ENCODE data around the gene SLC44A3.

SLC44A3 gene

GRCh38 chr1:94875794-94876193, 55.6 kb downstream of the SLC44A3 start:
- DNase-seq: no peak

DNA sequence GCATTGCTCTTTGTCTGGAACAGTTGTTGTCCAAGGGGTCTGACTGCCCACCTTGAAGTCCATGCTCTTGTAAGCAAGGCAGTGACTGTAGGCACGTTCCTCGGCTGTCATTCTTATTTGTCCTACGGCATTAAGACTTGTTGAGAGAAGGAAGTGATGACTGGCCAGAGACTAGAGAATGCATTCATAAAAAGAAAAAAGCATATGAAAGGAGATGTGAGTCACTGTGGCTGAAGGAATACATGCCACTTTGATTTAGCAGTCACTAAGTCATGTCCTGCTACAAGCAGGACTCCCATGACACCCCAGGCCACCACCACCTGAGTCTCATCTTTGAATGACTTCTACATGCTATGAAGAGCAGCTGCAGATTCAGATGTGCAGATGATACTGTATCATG, 56.2 kb downstream of the SLC44A3 start:
- DNase-seq: no peak

DNA sequence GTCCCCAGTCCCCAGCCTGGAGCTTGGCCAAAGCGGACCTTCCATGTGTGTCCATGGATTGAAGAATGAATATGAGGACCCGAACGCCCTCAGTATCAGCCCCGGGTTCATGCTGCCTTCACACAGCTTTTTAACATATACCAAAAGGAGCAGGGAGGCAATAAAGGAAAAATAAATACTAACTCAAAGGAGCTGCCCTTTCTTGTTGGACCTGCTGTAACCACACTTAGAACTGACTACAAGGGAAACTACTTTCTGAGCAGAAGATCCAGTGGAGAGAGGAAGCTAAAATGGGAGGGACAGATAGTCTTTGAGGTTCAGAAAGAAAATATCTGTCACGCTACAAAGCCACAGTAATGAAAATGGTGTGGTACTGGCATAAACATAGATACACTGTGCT, 58.2 kb downstream of the SLC44A3 start:
- no peak for DNase-seq

DNA sequence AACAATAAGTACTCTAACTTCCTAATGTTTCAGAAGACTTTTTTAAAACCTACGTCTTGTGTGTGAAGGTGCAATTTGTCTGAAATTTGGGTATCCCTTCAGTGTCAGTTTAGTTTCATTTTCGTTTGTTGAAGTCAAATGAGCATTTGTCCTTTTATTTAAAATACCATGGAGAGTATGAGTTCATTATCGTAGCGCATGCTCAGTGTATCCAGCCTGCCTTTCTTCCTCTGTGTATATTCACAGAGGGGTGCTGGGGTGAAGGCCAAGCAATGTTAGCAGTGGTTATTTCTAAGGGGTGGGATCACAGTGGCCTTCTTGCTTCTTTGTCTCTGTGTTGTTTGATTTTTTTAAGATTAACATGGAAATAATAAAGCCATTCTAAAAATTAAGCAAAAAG, 63.5 kb downstream of the SLC44A3 start:
- DNase-seq: no peak

DNA sequence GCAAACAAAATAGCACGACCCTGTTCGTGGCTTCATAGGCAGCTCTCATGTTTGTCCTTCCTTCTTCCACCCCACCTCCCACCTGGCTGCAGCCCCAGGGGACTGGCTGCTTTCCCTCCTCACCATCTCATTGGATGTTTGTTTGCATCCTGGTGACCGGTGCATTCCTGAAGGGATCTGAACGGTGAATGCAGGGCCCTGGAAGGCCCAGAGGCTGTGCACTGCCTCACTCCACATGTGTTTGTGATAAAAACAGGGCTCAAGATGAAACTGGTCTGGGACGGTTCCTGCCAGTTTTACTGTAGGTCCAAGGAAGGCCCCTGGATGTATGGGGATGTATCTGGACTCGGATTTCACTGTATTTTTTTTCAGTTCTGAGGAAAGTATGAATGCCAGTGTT, 63.9 kb downstream of the SLC44A3 start:
- DNase-seq: peak; percentile 81

DNA sequence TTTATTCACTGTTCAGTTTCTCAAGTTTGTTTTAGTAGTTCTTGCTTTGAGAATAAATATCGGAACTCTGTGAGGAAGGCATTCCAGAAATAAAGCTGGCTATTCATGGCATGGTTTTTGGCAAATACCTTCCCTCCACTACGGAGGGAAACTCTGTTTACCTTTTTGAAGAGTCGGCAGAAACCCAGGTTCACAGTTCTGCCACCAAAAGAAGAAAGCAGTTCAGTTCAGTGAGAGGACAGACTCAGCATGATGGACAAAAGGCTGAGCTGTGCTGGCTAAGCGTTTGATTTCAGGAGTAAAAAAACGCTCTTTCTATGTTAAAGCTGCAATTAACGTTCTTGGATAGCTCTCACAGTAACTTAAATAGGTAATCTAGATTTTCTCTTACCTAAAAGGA, 64.3 kb downstream of the SLC44A3 start:
- DNase-seq: no peak

DNA sequence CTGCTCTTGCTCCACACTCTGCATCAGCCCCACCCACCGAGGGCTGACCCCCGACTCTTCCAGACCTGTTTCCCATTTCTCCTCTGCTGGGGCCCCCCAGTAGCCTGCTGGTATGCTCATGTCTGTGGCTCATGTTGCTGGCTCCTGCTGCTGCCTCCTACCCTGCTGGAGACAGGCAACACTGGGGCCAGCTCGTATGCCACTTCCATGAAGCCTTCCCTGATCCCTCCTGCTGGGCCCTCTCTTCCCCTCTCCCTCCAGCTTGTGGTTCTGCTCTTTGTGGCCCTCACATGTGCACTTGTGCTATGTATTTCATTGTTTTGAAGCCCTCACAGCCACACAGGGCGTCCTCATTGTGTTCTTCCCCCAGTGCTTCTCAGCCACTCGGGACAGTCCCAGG, 66.2 kb downstream of the SLC44A3 start:
- no peak for DNase-seq

DNA sequence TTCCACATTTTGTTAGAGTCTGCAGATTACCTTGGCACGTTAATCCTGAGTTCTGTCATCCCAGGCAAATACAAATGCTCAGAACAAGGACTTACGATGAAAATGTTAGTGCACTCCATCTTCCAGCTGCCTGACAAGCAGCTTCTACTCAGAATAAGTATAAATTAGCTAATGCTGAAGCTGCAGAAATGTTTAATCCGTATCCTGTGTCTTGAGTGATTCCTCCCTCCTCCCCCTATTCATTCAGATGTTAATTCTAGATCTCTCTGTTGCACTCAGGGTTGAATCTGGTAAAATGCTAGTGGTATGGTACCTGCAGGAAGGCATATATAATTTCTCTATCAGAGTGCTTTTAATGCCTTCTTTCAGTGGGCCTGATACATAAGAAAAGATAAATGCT, 66.9 kb downstream of the SLC44A3 start:
- DNase-seq: no peak

DNA sequence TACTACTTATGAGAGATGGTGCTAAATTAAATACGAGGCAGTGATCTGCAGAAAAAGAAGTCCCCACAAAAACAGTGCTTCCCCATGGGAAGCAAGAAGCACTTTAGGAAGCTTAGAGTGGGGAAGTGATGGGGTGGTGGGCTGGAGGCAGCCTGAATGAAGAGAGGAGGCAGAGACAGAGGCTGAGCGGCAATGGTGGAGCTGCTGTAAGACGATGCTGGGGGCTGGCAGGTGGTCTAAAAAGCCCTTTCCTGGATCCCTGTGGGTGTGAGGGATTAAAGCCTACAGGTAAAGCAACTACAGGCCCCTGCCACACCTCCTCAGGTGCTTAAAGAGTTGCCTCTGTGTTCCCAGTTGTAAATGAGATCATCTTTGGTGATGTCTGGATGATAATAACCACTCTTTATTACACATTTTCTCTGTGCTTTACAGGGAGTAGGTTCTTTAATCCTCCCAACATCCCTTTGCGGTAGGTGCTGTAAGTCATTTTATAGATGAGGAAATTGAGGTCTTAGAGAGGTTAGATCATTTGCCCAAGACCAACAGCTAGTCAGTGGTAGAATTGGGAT, 67.5 kb downstream of the SLC44A3 start:
- DNase-seq: no peak

DNA sequence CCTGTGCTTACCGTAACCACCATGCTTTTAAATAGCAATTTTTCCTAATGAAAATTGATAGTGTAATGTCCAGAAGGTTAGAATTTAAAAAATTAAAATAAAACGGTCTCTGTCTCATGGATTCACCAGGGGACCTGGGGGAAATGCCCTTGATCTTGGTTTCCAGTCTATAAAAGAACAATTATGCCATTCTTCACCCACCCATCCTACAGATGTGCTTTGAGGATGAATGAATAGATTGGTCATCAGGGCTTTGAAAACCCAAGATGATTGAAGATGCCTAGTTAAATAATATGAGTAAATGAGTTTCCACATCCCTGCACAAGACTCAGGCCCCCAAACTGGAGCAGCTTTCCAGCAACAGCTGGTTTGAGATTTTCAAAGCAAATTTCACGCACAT, 68.0 kb downstream of the SLC44A3 start:
- DNase-seq: no peak

- DNase-seq: peak; percentile 54
Observed at GRCh38 chr1:94892604-94893254, 72.6 kb downstream of the SLC44A3 start.

DNA sequence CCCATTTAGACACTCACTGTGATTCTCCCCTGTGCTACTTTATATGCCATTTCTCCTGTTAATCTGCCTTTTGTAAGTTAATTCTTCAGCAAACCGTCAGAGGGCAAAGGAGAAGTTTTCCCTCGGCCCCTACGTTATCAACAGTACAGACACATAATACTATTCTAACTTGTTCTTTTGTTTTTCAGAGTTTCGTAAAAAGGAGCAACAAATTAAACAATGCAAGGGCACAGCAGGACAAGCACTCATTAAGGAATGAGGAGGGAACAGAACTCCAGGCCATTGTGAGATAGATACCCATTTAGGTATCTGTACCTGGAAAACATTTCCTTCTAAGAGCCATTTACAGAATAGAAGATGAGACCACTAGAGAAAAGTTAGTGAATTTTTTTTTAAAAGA, 74.5 kb downstream of the SLC44A3 start:
- DNase-seq: no peak

- DNase-seq: no peak
Observed at GRCh38 chr1:94895518-94895917, 75.4 kb downstream of the SLC44A3 start.

DNA sequence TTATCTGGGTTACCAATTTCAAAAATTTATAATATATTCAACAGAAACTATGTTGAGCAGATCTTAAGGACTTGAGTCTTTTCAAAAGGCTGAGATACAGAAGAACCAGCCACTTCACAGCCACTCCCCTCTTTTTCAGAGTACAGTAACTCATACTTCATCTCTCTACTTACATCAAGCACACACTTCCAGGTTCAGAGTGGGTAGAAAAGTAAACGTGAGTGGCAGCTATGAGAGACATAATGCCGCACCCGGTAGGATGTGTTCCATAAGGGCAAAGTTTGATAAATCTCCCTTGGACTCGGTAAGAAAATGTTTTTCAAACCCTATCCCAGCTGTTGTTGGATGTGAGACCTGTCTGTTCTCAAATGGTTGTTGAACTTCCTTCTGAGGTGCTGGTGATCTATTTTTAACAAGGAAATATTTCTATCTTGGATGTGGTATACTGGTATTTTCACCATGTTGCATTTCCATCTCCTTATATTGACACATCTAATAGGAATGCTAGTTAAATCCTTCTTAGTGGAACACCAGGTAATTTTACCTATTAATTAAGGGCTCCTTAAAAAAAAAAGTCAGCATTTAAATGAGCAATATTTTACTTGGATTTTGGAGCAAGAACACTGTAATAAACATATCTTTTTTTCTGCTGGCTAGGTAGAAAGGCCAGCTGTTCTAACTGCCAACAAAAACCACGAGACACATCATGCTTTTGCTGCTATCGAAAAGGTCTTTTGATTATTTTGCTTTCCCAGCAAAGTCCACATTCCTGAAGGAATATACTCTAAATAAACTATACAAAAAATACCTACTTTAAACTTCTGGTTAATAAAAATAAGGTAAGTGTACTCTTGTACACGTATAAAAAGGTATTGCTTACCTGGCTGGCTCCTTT, 78.6 kb downstream of the SLC44A3 start:
- no peak for DNase-seq

DNA sequence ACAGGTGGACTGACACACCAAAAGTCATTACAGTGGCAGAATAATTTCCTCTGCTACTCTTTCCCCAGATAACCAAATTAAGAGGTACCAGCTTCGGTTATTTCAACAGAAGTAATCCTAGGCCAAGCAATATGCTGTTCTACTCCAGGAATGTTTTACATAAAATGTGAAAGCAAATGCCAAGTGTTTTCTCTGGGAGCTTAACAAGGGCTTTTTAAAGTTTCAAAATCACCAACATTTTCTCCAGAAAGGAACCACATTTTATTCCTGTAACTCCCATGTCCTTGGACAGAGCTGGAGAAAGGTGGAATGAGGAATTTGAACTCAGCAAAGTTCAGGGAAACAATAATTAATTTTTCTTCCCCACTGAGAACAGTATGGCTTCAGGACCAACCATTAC, 79.6 kb downstream of the SLC44A3 start:
- DNase-seq: no peak

GRCh38 chr1:94901841-94902240, 81.7 kb downstream of the SLC44A3 start:
- no peak for DNase-seq

- no peak for DNase-seq
Observed at GRCh38 chr1:94903280-94904009, 83.3 kb downstream of the SLC44A3 start.

GRCh38 chr1:94905207-94905606, 85.0 kb downstream of the SLC44A3 start:
- DNase-seq: no peak

DNA sequence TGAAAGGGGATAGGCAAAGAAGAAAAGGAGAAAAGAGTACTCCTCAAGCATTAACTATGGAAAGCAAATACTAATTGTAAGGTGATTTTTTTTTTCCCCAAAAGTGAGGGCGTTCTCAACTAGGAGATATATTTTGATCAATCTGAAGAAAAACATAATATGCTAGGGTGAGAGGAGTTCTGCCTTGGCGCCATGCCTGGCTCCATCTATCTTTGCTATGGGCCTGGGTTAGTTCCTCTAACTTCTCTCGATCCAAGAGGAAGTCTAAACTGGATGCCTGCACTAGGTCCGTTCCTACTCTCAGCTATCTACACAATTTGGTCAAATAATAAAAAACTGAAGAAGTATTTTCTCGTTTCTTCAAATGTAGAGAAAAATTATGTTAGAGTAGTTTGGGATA, 86.2 kb downstream of the SLC44A3 start:
- DNase-seq: no peak

- no peak for DNase-seq
Observed at GRCh38 chr1:94907136-94907535, 87.0 kb downstream of the SLC44A3 start.

DNA sequence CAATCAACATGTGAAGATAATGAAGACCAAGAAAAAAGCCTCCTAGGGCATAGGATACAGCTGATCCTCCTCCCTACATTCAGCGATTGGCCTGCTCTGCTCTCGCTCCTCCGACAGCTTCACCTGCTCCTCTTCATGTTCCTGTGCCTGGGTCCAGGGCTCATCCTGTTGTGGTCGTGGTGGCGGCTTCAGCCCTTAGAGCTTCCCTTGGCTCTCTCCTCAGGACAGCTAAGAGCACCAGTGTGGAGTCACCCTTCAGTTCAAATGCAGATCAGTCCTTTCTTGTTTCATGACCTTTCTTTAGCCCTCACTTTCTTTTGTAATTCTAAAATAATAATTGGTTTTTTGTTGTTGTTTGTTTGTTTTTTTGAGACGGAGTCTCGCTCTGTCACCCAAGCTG, 88.0 kb downstream of the SLC44A3 start:
- no peak for DNase-seq

- no peak for DNase-seq
Observed at GRCh38 chr1:94908965-94909364, 88.8 kb downstream of the SLC44A3 start.

DNA sequence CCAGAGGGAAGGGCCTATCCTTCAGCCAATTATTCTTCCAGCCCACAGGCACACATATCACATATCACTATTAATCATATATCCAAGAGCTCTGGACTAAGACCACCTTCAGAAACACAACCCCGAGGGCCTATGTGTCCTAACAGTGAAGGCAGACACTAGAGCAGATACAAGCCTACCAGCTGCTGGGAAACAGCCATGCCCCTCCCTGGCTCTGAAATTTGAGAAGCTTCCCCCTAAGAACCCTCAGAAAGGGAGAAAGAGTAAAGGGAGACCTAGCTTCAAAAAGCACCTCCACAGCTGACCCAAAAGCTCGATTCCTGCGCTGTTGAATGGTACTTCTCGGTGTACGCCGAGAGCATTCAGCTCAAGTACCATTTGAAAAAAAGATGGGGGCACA, 89.3 kb downstream of the SLC44A3 start:
- DNase-seq: no peak

Measured in femur (tissue), 1 donor.